ENCODE data around the gene CLMN. TPM values are rescaled to one million over a fixed set of nuclear protein-coding genes. Genes with fewer than 3 reads are reported as not detected.

CLMN gene
- total and polyA plus RNA-seq, 2 of the 13 experiments (the other 11 are each of a cell fraction or from before 2014, with no cell fraction given): 15.1 to 16.7 TPM

GRCh38 chr14:95305145-95305544 is 14.6 kb downstream of the CLMN start:
- POLR2A ChIA-PET: no interaction called here
- no peak overlapping the region for H3K27ac ChIP-seq (ENCODE audit: extremely low read length, insufficient read depth, low read length)
- 95% methylated on average over 7 of the region's 7 CpGs for WGBS (ENCODE audit: low lambda C conversion rate)
- H3K79me2 ChIP-seq (ENCODE audit: insufficient read depth, low read length): peaks cover 10% of the 10 kb centered on the region
- in situ Hi-C loops (cut with HindIII; ENCODE audit: extremely low pct_ligation_motif_present, low pct_unique_long_range_greater_than_20kb): no loop called here
- H3K9ac ChIP-seq (ENCODE audit: insufficient read depth, low read depth, low read length): no peak overlapping the region
- H3K4me1 ChIP-seq (ENCODE audit: insufficient read depth, low read length): peaks cover 86% of the 10 kb centered on the region
- CTCF ChIA-PET (ENCODE audit: low intra/inter-chr PET ratio, low total read pairs): no interaction called here
- no peak overlapping the region for H3K4me2 ChIP-seq (ENCODE audit: low read depth, low read length)
- H3K27me3 ChIP-seq (ENCODE audit: control insufficient read depth in 1 of 2, insufficient read depth in 2 of 2, low read length in 2 of 2): no peaks in the 10 kb centered on the region
- no peak for ATAC-seq
- TF ChIP-seq GTF3A (CRISPR knock-in tag; conservative IDR thresholded peaks at IDR 0.05): no peak
- TF ChIP-seq ZNF580 (CRISPR knock-in tag; IDR thresholded peaks at IDR 0.05; ENCODE audit: borderline replicate concordance, low read depth): no peak
- no peak for TF ChIP-seq BCLAF1 (IDR thresholded peaks at IDR 0.05)
- no peak for TF ChIP-seq RARA (CRISPR knock-in tag; IDR thresholded peaks at IDR 0.05)
- no peak for TF ChIP-seq ZNF816 (CRISPR knock-in tag; IDR thresholded peaks at IDR 0.05; ENCODE audit: borderline replicate concordance)
- TF ChIP-seq ZNF180 (CRISPR knock-in tag; IDR thresholded peaks at IDR 0.05; ENCODE audit: borderline replicate concordance, low read depth): no peak
- no peak for TF ChIP-seq HHEX (CRISPR knock-in tag; IDR thresholded peaks at IDR 0.05)
- no peak for TF ChIP-seq CENPBD1 (CRISPR knock-in tag; IDR thresholded peaks at IDR 0.05; ENCODE audit: borderline replicate concordance, low read depth)
- no TSS peak for BruUV-seq (replicated peaks)
- no peak overlapping the region for H2AFZ ChIP-seq (ENCODE audit: low read length)
- H3K36me3 ChIP-seq (replicated peaks in 1 of 2; ENCODE audit: control insufficient read depth in 1 of 2, insufficient read depth in 2 of 2, low read length in 2 of 2): no peaks in the 10 kb centered on the region
- intact Hi-C loops (cut with micrococcal nuclease; ENCODE audit: unreplicated experiment): no loop called here
- H4K20me1 ChIP-seq (ENCODE audit: insufficient read depth, low read length): no peaks in the 10 kb centered on the region
- H3K9me3 ChIP-seq (ENCODE audit: low read length): no peaks in the 10 kb centered on the region
- no peak for DNase-seq (ENCODE audit: low spot score)
- no peak for FAIRE-seq
- no peak overlapping the region for H3K4me3 ChIP-seq (replicated peaks in 1 of 3; ENCODE audit: insufficient read depth in 1 of 3, low read depth in 2 of 3, low read length in 3 of 3)

Measured in HepG2 (cell line).